NCI-H1417 (cell line): ENCODE results near the gene EVX1.

ENCODE experiments used
- DNase-seq, 3 experiments: peaks; one replicate each; lab custom pipeline; 2025; lab: John Stamatoyannopoulos, UW

The EVX1 gene

GRCh38 chr7:27249724-27250556 is 7.3 kb downstream of the EVX1 start:
- no peak for DNase-seq

GRCh38 chr7:27250557-27251070 is 8.0 kb downstream of the EVX1 start:
- no peak for DNase-seq

- peak in 2 of 3 experiments; percentile 41 to 58 for DNase-seq
These were observed 8.6 kb downstream of the EVX1 start for GRCh38 chr7:27251136-27251651.

- no peak for DNase-seq
These were observed 9.3 kb downstream of the EVX1 start for GRCh38 chr7:27251652-27252590.

DNA sequence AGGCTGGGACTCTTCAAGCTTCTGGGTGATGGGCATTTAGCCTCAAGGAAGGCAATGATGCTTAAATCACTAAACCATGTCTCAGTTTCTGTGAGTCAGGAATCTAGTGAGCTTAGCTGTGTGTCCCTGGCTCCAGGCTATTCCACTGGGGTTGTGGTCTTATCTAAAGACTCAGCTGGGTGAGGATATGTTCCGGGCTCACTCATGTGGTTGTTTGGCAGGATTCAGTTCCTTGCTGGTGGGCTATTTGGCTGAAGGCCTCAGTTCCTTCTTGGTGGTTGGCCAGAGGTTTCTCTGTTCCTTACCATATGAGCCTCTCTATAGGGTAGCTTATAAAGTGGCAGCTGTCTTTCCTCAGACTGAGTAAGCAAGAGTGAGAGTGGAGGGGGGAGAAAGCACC is 12.0 kb downstream of the EVX1 start:
- DNase-seq, result no peak

- DNase-seq, result no peak
These were observed 17.6 kb downstream of the EVX1 start for GRCh38 chr7:27260211-27260610.

DNA sequence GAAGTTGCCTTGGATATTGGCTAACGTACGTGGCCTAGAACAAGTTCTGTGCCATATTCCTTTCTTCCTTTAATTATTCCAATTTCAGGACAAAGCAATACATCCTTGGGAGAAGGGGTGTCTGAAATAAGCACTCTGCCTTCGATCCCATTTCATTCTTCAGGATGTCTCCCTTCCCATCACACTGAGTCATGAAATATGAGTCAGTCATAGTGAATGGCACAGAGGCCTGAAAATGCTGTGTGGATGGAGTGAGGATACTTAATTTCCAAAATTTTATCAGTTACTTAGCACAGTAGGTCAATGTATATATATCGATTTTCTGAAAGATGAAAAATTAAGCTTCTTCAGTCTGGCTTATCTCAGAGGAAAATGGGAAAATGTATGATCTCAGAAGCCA is 19.5 kb downstream of the EVX1 start:
- no peak for DNase-seq

GRCh38 chr7:27263781-27264180 is 21.2 kb downstream of the EVX1 start:
- DNase-seq, result no peak

DNA sequence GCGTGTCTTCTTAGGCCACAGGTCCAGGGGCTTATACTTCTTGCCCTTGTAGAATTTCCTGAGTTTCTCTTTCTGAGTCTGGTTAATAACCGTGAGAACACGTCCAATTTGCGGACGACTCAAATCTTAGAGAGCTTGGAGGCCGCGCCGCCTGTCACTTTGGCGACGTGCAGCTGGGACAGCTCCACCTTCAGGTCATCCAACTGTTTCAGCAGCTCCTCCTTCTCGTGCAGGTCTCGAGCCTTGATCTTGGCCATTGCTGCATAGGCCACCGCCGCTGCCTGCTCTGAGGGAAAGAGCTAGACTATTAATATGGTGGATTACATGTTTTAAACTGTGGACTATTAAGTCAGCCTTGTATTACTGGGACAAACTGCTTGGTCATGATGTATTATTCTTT is 26.9 kb downstream of the EVX1 start:
- DNase-seq, result no peak

DNA sequence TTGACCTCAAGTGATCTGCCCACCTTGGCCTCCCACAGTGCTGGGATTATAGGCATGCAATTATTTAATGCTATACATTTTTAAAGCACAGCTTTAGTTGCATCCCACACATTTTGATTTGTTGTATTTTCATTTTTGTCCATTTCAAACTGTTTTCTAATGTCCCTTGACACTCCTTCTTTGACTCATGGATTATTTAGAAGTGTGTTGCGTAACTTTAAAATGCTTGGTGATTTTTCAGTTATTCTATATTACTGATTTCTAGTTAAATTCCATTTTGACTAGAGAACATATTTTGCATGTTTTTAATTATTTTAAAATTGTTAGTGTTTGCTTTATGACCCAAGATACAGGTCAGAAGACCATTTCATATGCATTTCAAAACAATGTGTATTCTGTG is 28.8 kb downstream of the EVX1 start:
- DNase-seq, result no peak

- DNase-seq, result peak in 2 of 3 experiments; percentile 4 to 62
These were observed 35.0 kb downstream of the EVX1 start for GRCh38 chr7:27277628-27278027.

DNA sequence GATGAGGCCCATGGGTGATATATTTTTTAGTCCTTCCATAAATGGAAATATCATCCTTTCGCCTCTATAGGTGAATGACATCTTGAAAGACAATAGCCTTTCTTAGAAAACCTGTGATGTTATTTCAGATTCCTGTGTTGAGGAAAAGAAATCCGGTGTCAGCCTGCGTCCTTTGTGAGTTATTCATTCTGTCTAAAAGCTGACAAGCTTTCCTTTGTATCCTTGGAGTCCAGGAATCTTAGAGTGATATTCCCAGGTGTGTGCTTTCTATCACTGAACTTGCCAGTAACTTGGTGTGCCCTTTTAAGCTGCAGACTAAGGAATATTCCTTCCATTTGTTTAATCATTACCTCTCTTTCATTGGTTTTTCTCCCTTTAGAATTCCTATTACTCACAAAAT is 41.0 kb downstream of the EVX1 start:
- DNase-seq, result no peak

DNA sequence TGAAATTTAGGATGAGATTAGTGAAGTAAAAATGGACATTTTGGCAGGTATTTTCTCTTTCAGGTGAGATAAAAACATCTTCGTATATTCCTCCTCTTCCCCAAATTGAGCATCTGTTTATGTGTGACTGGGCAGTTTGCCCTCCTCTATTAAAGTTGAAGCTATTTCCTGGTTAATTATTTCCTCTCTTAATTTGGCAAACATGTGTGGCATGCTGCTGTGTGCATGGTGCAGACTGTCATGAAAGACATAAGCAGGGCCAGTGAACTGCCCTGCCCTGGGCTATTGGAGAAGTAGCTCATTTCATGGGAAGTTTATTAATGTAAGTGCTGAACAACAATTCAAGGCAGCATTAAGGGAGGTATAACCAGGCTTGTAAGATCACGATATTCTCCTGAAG is 52.6 kb downstream of the EVX1 start:
- peak in 2 of 3 experiments; percentile 10 to 38 for DNase-seq

DNA sequence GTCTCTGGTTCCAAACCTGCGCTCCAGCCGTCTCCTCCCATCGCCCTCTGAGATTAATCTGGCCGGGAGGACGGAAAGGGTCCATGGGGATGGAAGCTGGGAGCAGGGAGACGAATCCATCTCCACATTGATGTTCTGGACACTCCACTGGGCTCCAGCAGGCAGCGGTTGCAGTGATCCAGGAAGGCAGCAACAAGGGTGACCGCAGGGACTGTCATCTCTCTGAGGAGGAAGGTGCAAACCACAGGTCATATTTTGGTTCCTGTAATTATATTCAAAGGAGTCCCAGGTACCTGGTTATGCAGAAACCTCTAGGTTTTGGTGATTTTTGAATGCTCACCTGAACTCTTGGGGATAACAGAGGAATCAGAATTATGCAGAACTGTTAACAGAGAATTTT is 54.8 kb downstream of the EVX1 start:
- DNase-seq, result no peak
